ENCODE results near the gene ECSIT.

DNA sequence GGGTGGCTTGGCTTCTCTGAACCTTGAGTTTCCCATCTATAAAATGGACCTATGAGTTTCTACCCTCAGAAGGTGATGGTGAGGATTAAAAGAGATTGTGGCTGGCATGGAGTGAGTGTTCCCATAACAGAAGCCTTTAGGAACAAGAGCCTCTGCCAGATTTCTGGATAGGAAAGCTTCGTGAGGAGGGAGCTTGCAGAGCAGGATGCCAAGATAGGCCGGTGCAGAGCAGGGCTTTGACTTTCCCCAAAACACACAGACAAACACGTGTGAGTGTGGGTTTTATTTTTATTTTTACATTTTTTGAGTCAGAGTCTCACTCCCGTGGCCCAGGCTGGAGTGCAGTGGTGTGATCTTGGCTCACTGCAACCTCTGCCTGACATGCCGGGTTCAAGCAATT lies 6.0 kb upstream of the ECSIT start:
- TF ChIP-seq, protein P1, sequence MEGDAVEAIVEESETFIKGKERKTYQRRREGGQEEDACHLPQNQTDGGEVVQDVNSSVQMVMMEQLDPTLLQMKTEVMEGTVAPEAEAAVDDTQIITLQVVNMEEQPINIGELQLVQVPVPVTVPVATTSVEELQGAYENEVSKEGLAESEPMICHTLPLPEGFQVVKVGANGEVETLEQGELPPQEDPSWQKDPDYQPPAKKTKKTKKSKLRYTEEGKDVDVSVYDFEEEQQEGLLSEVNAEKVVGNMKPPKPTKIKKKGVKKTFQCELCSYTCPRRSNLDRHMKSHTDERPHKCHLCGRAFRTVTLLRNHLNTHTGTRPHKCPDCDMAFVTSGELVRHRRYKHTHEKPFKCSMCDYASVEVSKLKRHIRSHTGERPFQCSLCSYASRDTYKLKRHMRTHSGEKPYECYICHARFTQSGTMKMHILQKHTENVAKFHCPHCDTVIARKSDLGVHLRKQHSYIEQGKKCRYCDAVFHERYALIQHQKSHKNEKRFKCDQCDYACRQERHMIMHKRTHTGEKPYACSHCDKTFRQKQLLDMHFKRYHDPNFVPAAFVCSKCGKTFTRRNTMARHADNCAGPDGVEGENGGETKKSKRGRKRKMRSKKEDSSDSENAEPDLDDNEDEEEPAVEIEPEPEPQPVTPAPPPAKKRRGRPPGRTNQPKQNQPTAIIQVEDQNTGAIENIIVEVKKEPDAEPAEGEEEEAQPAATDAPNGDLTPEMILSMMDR (IDR thresholded peaks at IDR 0.05): no peak
- no peak for TF ChIP-seq POLR2A (IDR thresholded peaks at IDR 0.05)
